Measurements from ENCODE around the gene CRYBG1. TPM values are rescaled to one million over a fixed set of nuclear protein-coding genes. Genes with fewer than 3 reads are reported as not detected.
A peak's percentile ranks its signal among the peaks of the same experiment; 100 is the strongest.

Gene CRYBG1
- total RNA-seq, 1 donor from 2014 or later: 24.9 TPM

DNA sequence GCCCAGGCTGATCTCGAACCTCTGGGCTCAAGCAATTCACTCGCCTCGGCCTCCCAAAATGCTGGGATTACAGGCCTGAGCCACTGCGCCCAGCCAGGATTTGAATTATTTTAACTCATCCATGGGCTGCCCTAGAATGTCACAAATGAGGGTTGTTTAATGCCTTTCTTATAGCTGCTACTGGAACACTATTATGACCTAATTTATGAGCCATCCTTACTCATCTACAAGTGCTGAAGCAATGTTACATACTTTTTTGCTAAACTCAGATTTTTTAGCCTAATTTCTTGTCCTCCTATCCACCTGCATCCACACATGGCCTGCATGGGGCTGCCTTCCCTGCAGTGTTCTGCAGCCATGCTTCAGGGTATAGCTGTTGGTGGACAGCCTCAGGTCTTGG, 208.9 kb downstream of the CRYBG1 start:
- TF ChIP-seq, protein P1, sequence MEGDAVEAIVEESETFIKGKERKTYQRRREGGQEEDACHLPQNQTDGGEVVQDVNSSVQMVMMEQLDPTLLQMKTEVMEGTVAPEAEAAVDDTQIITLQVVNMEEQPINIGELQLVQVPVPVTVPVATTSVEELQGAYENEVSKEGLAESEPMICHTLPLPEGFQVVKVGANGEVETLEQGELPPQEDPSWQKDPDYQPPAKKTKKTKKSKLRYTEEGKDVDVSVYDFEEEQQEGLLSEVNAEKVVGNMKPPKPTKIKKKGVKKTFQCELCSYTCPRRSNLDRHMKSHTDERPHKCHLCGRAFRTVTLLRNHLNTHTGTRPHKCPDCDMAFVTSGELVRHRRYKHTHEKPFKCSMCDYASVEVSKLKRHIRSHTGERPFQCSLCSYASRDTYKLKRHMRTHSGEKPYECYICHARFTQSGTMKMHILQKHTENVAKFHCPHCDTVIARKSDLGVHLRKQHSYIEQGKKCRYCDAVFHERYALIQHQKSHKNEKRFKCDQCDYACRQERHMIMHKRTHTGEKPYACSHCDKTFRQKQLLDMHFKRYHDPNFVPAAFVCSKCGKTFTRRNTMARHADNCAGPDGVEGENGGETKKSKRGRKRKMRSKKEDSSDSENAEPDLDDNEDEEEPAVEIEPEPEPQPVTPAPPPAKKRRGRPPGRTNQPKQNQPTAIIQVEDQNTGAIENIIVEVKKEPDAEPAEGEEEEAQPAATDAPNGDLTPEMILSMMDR (IDR thresholded peaks at IDR 0.05): no peak
- Histone ChIP-seq H3K27me3 (no peaks in the 10 kb centered on the region), H3K9me3 (no peaks in the 10 kb centered on the region), H3K27ac (no peak overlapping the region), H3K4me1 (no peaks in the 10 kb centered on the region), H3K4me3 (no peak overlapping the region), H3K36me3 (peaks cover 36% of the 10 kb centered on the region)
- intact Hi-C loops (cut with DNase I): loop anchor here (5.0 kb wide), 1 partner anchor 122 kb away; no protein-coding TSS in a partner anchor
- ATAC-seq (no peak), DNase-seq (no peak)

DNA sequence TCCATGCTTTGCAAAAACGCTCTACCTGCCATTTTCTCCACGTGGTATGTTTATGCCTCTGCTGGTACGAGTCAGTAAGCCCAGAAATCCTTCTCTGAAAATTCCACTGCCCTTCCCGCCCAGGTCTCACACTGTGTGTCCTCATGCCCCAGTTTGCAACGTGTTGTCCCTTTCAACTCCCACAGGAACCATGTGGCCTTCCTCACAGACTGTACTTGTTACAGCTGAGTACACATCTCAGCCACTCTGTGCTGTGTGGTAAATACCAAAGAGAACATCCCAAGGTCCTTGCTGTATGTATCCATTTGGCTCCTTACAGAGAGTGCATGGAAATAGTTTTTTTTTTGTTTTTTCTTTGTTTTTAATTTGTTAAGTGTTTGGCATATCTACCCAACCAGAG, 211.9 kb downstream of the CRYBG1 start:
- Histone ChIP-seq H3K27me3 (no peaks in the 10 kb centered on the region), H3K4me3 (no peak overlapping the region), H3K36me3 (peaks cover 36% of the 10 kb centered on the region), H3K9me3 (no peaks in the 10 kb centered on the region), H3K27ac (no peak overlapping the region), H3K4me1 (no peaks in the 10 kb centered on the region)
- TF ChIP-seq, protein P1 (IDR thresholded peaks at IDR 0.05): no peak
- DNase-seq (no peak), ATAC-seq (no peak)
- intact Hi-C loops (cut with DNase I): no loop called here

DNA sequence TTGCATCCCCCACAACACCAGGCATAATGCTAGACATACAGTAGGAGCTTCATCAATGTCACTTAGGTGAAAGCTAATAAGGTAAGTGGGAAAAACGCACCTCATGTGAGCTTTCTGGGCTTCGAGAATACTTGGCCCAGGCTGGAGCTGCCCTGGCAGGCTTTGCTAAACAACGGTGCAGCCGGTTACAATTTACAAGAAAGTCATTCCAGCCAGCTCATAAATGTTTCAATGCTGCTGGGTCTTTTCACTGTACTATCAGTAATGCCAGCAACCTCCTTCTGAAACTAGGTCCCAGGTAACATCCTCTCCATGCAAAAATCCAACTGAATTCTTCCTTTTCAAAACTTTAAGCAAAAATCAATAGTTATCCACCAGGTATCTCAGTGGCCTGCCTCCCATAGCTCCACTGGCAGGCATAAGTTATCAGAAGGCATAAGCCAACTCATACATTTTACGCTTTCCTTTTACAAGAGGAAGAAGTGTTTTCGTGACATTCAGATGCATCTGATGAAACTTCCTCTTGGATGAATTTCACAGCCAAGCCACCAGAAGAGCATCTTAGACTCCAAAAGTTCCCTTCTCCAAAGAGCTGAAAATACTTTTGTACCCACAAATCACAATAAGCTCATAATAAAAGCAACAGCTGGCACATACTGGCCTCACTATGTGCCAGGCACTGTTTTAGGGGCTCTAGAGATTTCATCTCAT, 212.5 kb downstream of the CRYBG1 start:
- TF ChIP-seq, protein P1 (IDR thresholded peaks at IDR 0.05): no peak
- intact Hi-C loops (cut with DNase I): no loop called here
- H3K36me3 ChIP-seq: peaks cover 36% of the 10 kb centered on the region
- H3K4me1 ChIP-seq: no peaks in the 10 kb centered on the region
- no peaks in the 10 kb centered on the region for H3K9me3 ChIP-seq
- H3K27ac ChIP-seq: no peak overlapping the region
- DNase-seq (no peak), ATAC-seq (peak; percentile 35)
- no peak overlapping the region for H3K4me3 ChIP-seq
- H3K27me3 ChIP-seq: no peaks in the 10 kb centered on the region

DNA sequence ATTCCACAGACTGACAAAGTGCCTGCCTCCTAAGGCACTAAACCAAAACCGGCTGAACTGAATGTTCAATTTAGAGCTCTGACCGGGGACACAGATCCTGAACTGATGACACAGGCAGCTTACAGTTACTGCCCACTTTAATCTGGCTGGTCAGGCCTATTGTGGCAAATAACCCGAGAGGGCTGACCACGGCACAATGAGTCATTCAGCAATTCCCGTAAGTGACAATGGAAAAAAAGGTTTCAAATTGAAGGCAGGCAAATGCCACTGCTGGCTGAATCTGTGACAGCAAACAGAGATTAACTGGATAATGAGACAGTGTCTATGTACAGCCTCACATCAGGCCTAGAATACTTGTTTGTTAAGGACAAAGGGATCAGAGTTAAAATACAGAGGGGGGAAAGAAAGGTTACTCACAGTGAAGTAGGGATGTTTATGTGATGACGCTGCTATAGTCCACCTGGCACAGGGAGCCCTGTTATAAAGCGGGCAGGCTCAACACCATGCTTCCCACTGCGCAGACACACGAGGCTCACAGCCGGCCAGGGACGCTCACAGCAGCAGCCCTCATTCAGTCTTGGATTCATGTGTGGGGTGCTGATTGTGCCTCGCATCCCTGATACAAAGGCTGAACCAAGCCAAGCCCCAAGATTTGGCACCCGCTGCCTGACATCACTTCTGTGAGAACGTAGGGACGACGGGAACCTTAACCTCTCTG, 214.4 kb downstream of the CRYBG1 start:
- no peaks in the 10 kb centered on the region for H3K4me1 ChIP-seq
- DNase-seq: no peak
- H3K36me3 ChIP-seq: peaks cover 17% of the 10 kb centered on the region
- no peaks in the 10 kb centered on the region for H3K9me3 ChIP-seq
- TF ChIP-seq, protein P1 (IDR thresholded peaks at IDR 0.05): no peak
- H3K27ac ChIP-seq: no peak overlapping the region
- H3K4me3 ChIP-seq: no peak overlapping the region
- intact Hi-C loops (cut with DNase I): no loop called here
- H3K27me3 ChIP-seq: no peaks in the 10 kb centered on the region
- no peak for ATAC-seq

DNA sequence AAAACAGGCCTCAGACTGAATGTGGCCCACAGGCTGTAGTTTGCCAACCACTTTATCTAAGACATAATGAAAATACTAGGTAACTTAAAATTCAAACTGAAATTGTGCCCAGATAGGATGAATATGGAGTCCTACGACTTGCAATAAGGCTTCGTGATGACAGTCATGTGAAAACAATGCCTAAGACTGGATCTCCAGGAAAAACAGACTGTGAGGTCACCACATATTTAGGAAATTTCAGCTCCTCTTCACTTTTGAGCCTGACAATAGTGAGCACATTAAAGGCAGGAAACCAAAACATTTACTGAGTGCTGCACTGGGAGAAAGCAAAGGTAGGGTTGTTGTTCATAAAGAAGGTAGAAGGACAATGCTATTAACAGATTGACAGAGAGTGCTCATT, 218.8 kb downstream of the CRYBG1 start:
- no peak overlapping the region for H3K4me3 ChIP-seq
- TF ChIP-seq, protein P1 (IDR thresholded peaks at IDR 0.05): no peak
- no peaks in the 10 kb centered on the region for H3K9me3 ChIP-seq
- DNase-seq: no peak
- H3K4me1 ChIP-seq: no peaks in the 10 kb centered on the region
- intact Hi-C loops (cut with DNase I): no loop called here
- no peaks in the 10 kb centered on the region for H3K27me3 ChIP-seq
- H3K27ac ChIP-seq: no peak overlapping the region
- ATAC-seq: no peak
- peaks cover 18% of the 10 kb centered on the region for H3K36me3 ChIP-seq

Measured in upper lobe of right lung (tissue), 1 donor.